ENCODE results near the gene PRKG1.

PRKG1 gene

GRCh38 chr10:51935341-51935740 lies 861.1 kb downstream of the PRKG1 start:
- Histone ChIP-seq H3K4me3 (ENCODE audit: low read depth, low read length) (no peak overlapping the region), H3K9me3 (ENCODE audit: control insufficient read depth, insufficient read depth, low read length) (no peaks in the 10 kb centered on the region), H3K4me1 (ENCODE audit: control insufficient read depth, insufficient read depth, low read length) (no peaks in the 10 kb centered on the region), H3K27me3 (ENCODE audit: control insufficient read depth, insufficient read depth, low read length) (no peaks in the 10 kb centered on the region), H3K9ac (ENCODE audit: low read depth, low read length) (no peak overlapping the region), H3K36me3 (ENCODE audit: control insufficient read depth, insufficient read depth, low read length) (no peaks in the 10 kb centered on the region)

- H3K36me3 ChIP-seq (ENCODE audit: control insufficient read depth, insufficient read depth, low read length), result no peaks in the 10 kb centered on the region
- H3K9me3 ChIP-seq (ENCODE audit: control insufficient read depth, insufficient read depth, low read length), result no peaks in the 10 kb centered on the region
- no peaks in the 10 kb centered on the region for H3K27me3 ChIP-seq (ENCODE audit: control insufficient read depth, insufficient read depth, low read length)
- no peak overlapping the region for H3K9ac ChIP-seq (ENCODE audit: low read depth, low read length)
- H3K4me1 ChIP-seq (ENCODE audit: control insufficient read depth, insufficient read depth, low read length), result no peaks in the 10 kb centered on the region
- H3K4me3 ChIP-seq (ENCODE audit: low read depth, low read length), result no peak overlapping the region
These were observed 863.2 kb downstream of the PRKG1 start for GRCh38 chr10:51937308-51938140.

- H3K36me3 ChIP-seq (ENCODE audit: control insufficient read depth, insufficient read depth, low read length), result no peaks in the 10 kb centered on the region
- no peak overlapping the region for H3K4me3 ChIP-seq (ENCODE audit: low read depth, low read length)
- H3K4me1 ChIP-seq (ENCODE audit: control insufficient read depth, insufficient read depth, low read length), result no peaks in the 10 kb centered on the region
- H3K27me3 ChIP-seq (ENCODE audit: control insufficient read depth, insufficient read depth, low read length), result no peaks in the 10 kb centered on the region
- H3K9me3 ChIP-seq (ENCODE audit: control insufficient read depth, insufficient read depth, low read length), result no peaks in the 10 kb centered on the region
- no peak overlapping the region for H3K9ac ChIP-seq (ENCODE audit: low read depth, low read length)
These were observed 876.2 kb downstream of the PRKG1 start for GRCh38 chr10:51950371-51950995.

- H3K4me1 ChIP-seq (ENCODE audit: control insufficient read depth, insufficient read depth, low read length), result no peaks in the 10 kb centered on the region
- no peak overlapping the region for H3K4me3 ChIP-seq (ENCODE audit: low read depth, low read length)
- H3K27me3 ChIP-seq (ENCODE audit: control insufficient read depth, insufficient read depth, low read length), result no peaks in the 10 kb centered on the region
- no peaks in the 10 kb centered on the region for H3K9me3 ChIP-seq (ENCODE audit: control insufficient read depth, insufficient read depth, low read length)
- H3K9ac ChIP-seq (ENCODE audit: low read depth, low read length), result no peak overlapping the region
- no peaks in the 10 kb centered on the region for H3K36me3 ChIP-seq (ENCODE audit: control insufficient read depth, insufficient read depth, low read length)
These were observed 876.8 kb downstream of the PRKG1 start for GRCh38 chr10:51950996-51951555.

GRCh38 chr10:51951601-51952000 lies 877.3 kb downstream of the PRKG1 start:
- no peaks in the 10 kb centered on the region for H3K4me1 ChIP-seq (ENCODE audit: control insufficient read depth, insufficient read depth, low read length)
- no peaks in the 10 kb centered on the region for H3K9me3 ChIP-seq (ENCODE audit: control insufficient read depth, insufficient read depth, low read length)
- H3K9ac ChIP-seq (ENCODE audit: low read depth, low read length), result no peak overlapping the region
- H3K4me3 ChIP-seq (ENCODE audit: low read depth, low read length), result no peak overlapping the region
- no peaks in the 10 kb centered on the region for H3K27me3 ChIP-seq (ENCODE audit: control insufficient read depth, insufficient read depth, low read length)
- no peaks in the 10 kb centered on the region for H3K36me3 ChIP-seq (ENCODE audit: control insufficient read depth, insufficient read depth, low read length)

- H3K27me3 ChIP-seq (ENCODE audit: control insufficient read depth, insufficient read depth, low read length), result no peaks in the 10 kb centered on the region
- no peaks in the 10 kb centered on the region for H3K36me3 ChIP-seq (ENCODE audit: control insufficient read depth, insufficient read depth, low read length)
These were observed 877.8 kb downstream of the PRKG1 start for GRCh38 chr10:51952056-51952455.

GRCh38 chr10:51955696-51956095 lies 881.4 kb downstream of the PRKG1 start:
- H3K9ac ChIP-seq (ENCODE audit: low read depth, low read length), result no peak overlapping the region
- no peaks in the 10 kb centered on the region for H3K9me3 ChIP-seq (ENCODE audit: control insufficient read depth, insufficient read depth, low read length)
- no peak overlapping the region for H3K4me3 ChIP-seq (ENCODE audit: low read depth, low read length)
- H3K27me3 ChIP-seq (ENCODE audit: control insufficient read depth, insufficient read depth, low read length), result no peaks in the 10 kb centered on the region
- no peaks in the 10 kb centered on the region for H3K36me3 ChIP-seq (ENCODE audit: control insufficient read depth, insufficient read depth, low read length)
- peaks cover 2% of the 10 kb centered on the region for H3K4me1 ChIP-seq (ENCODE audit: control insufficient read depth, insufficient read depth, low read length)

More at GRCh38 chr10:51952056-51952455, 877.8 kb downstream of the PRKG1 start:
- Histone ChIP-seq H3K4me3 (ENCODE audit: low read depth, low read length) (no peak overlapping the region), H3K9me3 (ENCODE audit: control insufficient read depth, insufficient read depth, low read length) (no peaks in the 10 kb centered on the region), H3K4me1 (ENCODE audit: control insufficient read depth, insufficient read depth, low read length) (no peaks in the 10 kb centered on the region), H3K9ac (ENCODE audit: low read depth, low read length) (no peak overlapping the region)

- Histone ChIP-seq H3K9ac (ENCODE audit: low read depth, low read length) (no peak overlapping the region), H3K4me1 (ENCODE audit: control insufficient read depth, insufficient read depth, low read length) (peaks cover 4% of the 10 kb centered on the region), H3K27me3 (ENCODE audit: control insufficient read depth, insufficient read depth, low read length) (no peaks in the 10 kb centered on the region), H3K4me3 (ENCODE audit: low read depth, low read length) (no peak overlapping the region), H3K36me3 (ENCODE audit: control insufficient read depth, insufficient read depth, low read length) (no peaks in the 10 kb centered on the region), H3K9me3 (ENCODE audit: control insufficient read depth, insufficient read depth, low read length) (no peaks in the 10 kb centered on the region)
These were observed 882.5 kb downstream of the PRKG1 start for GRCh38 chr10:51956822-51957221.

GRCh38 chr10:51960494-51960895 lies 886.2 kb downstream of the PRKG1 start:
- Histone ChIP-seq H3K4me3 (ENCODE audit: low read depth, low read length) (no peak overlapping the region), H3K9me3 (ENCODE audit: control insufficient read depth, insufficient read depth, low read length) (no peaks in the 10 kb centered on the region), H3K27me3 (ENCODE audit: control insufficient read depth, insufficient read depth, low read length) (no peaks in the 10 kb centered on the region), H3K4me1 (ENCODE audit: control insufficient read depth, insufficient read depth, low read length) (peaks cover 4% of the 10 kb centered on the region), H3K36me3 (ENCODE audit: control insufficient read depth, insufficient read depth, low read length) (no peaks in the 10 kb centered on the region), H3K9ac (ENCODE audit: low read depth, low read length) (no peak overlapping the region)

GRCh38 chr10:51961401-51961800 lies 887.1 kb downstream of the PRKG1 start:
- peaks cover 4% of the 10 kb centered on the region for H3K4me1 ChIP-seq (ENCODE audit: control insufficient read depth, insufficient read depth, low read length)
- H3K9me3 ChIP-seq (ENCODE audit: control insufficient read depth, insufficient read depth, low read length), result no peaks in the 10 kb centered on the region
- H3K4me3 ChIP-seq (ENCODE audit: low read depth, low read length), result no peak overlapping the region
- no peaks in the 10 kb centered on the region for H3K27me3 ChIP-seq (ENCODE audit: control insufficient read depth, insufficient read depth, low read length)
- H3K36me3 ChIP-seq (ENCODE audit: control insufficient read depth, insufficient read depth, low read length), result no peaks in the 10 kb centered on the region
- H3K9ac ChIP-seq (ENCODE audit: low read depth, low read length), result no peak overlapping the region

- no peaks in the 10 kb centered on the region for H3K9me3 ChIP-seq (ENCODE audit: control insufficient read depth, insufficient read depth, low read length)
- no peak overlapping the region for H3K9ac ChIP-seq (ENCODE audit: low read depth, low read length)
- no peak overlapping the region for H3K4me3 ChIP-seq (ENCODE audit: low read depth, low read length)
- H3K4me1 ChIP-seq (ENCODE audit: control insufficient read depth, insufficient read depth, low read length), result peaks cover 4% of the 10 kb centered on the region
- H3K36me3 ChIP-seq (ENCODE audit: control insufficient read depth, insufficient read depth, low read length), result no peaks in the 10 kb centered on the region
- no peaks in the 10 kb centered on the region for H3K27me3 ChIP-seq (ENCODE audit: control insufficient read depth, insufficient read depth, low read length)
These were observed 890.3 kb downstream of the PRKG1 start for GRCh38 chr10:51964630-51965029.

GRCh38 chr10:51965451-51965850 lies 891.2 kb downstream of the PRKG1 start:
- H3K9me3 ChIP-seq (ENCODE audit: control insufficient read depth, insufficient read depth, low read length), result no peaks in the 10 kb centered on the region
- no peaks in the 10 kb centered on the region for H3K36me3 ChIP-seq (ENCODE audit: control insufficient read depth, insufficient read depth, low read length)
- H3K4me1 ChIP-seq (ENCODE audit: control insufficient read depth, insufficient read depth, low read length), result peaks cover 4% of the 10 kb centered on the region
- H3K27me3 ChIP-seq (ENCODE audit: control insufficient read depth, insufficient read depth, low read length), result no peaks in the 10 kb centered on the region
- H3K4me3 ChIP-seq (ENCODE audit: low read depth, low read length), result no peak overlapping the region
- no peak overlapping the region for H3K9ac ChIP-seq (ENCODE audit: low read depth, low read length)
